OCI-LY3 (cell line): ENCODE results near the gene SYNE1.

Experiments used
- H2AFZ ChIP-seq: fragments of 200-600, 300-600 bp; shearing (Covaris generic); 2 replicates; pipeline ENCODE4 v1.6.0; 2014; ENCODE audit warnings: antibody characterized with exemption, low read depth, low read length
- H3K27ac ChIP-seq: fragments of 200-600, 300-600 bp; sonication (generic); 2 replicates; pipeline ENCODE4 v1.5.1; 2014; ENCODE audit warnings: mild to moderate bottlenecking, low read length, moderate library complexity, mixed read lengths
- H3K27me3 ChIP-seq: fragments of 200-600, 300-600 bp; sonication (generic); 2 replicates; pipeline ENCODE4 v1.6.1; 2014; ENCODE audit warnings: low read depth, low read length, mixed read lengths
- H3K36me3 ChIP-seq: fragments of 200-600, 300-600 bp; sonication (generic); replicated peaks from 2 replicates; pipeline ENCODE3; 2014; ENCODE audit warnings: low read depth, low read length, mixed read lengths
- H3K4me1 ChIP-seq: fragments of 300-600, 200-600 bp; sonication (generic); 2 replicates; pipeline ENCODE4 v1.6.1; 2014; ENCODE audit warnings: low read length, mixed read lengths
- H3K4me2 ChIP-seq: fragments of 200-600, 300-600 bp; sonication (generic); 2 replicates; pipeline ENCODE4 v1.6.1; 2014; ENCODE audit warnings: low read length, mixed read lengths
- H3K4me3 ChIP-seq: fragments of 300-600, 200-600 bp; sonication (generic); 2 replicates; pipeline ENCODE4 v1.5.1; 2014; ENCODE audit warnings: antibody characterized with exemption, mild to moderate bottlenecking, low read length, moderate library complexity
- H3K79me2 ChIP-seq: fragments of 300-600, 200-600 bp; shearing (Covaris generic); 2 replicates; pipeline ENCODE4 v1.6.1; 2014; ENCODE audit warnings: mild to moderate bottlenecking, low read length, mixed read lengths
- H3K9ac ChIP-seq: fragments of 300-600, 200-600 bp; shearing (Covaris generic); 2 replicates; pipeline ENCODE4 v1.6.0; 2014; ENCODE audit warnings: mild to moderate bottlenecking, low read length, moderate library complexity
- H3K9me3 ChIP-seq: fragments of 200-600, 300-600 bp; shearing (Covaris generic); 2 replicates; pipeline ENCODE4 v1.6.1; 2014; ENCODE audit warnings: low read length, mixed read lengths; ENCODE audit not compliant: insufficient read depth
- H4K20me1 ChIP-seq: fragments of 200-600, 300-600 bp; sonication (generic); 2 replicates; pipeline ENCODE4 v1.6.1; 2016; ENCODE audit warnings: low read length, mixed read lengths; ENCODE audit not compliant: insufficient read depth
- CTCF ChIP-seq: fragments of 200-600, 300-600 bp; sonication (generic); IDR thresholded peaks from 2 replicates; pipeline ENCODE4 v1.5.1; 2014; ENCODE audit warnings: antibody characterized with exemption, low read length, low read depth
- EZH2phosphoT487 ChIP-seq: fragments of 200-600 bp; shearing (Covaris generic); IDR thresholded peaks from 2 replicates; pipeline ENCODE4 v1.6.1; 2018; ENCODE audit warnings: antibody characterized with exemption, mixed run types, low read depth

SYNE1 gene

GRCh38 chr6:152609125-152609670 is 28.0 kb downstream of the SYNE1 start:
- Histone ChIP-seq H3K9ac (no peak overlapping the region), H3K9me3 (no peaks in the 10 kb centered on the region), H3K4me2 (no peak overlapping the region), H3K4me3 (no peak overlapping the region), H3K27ac (no peak overlapping the region), H4K20me1 (no peaks in the 10 kb centered on the region), H3K4me1 (no peaks in the 10 kb centered on the region), H3K79me2 (no peaks in the 10 kb centered on the region), H3K27me3 (no peaks in the 10 kb centered on the region), H2AFZ (no peak overlapping the region), H3K36me3 (no peaks in the 10 kb centered on the region)
- TF ChIP-seq CTCF (no peak), EZH2phosphoT487 (no peak)

- Histone ChIP-seq H3K4me2 (no peak overlapping the region), H4K20me1 (no peaks in the 10 kb centered on the region), H3K79me2 (no peaks in the 10 kb centered on the region), H2AFZ (no peak overlapping the region), H3K27me3 (no peaks in the 10 kb centered on the region), H3K4me1 (no peaks in the 10 kb centered on the region), H3K9me3 (no peaks in the 10 kb centered on the region), H3K9ac (no peak overlapping the region), H3K27ac (no peak overlapping the region), H3K4me3 (no peak overlapping the region), H3K36me3 (no peaks in the 10 kb centered on the region)
- TF ChIP-seq EZH2phosphoT487 (no peak), CTCF (no peak)
Measured at GRCh38 chr6:152605941-152606340, 31.2 kb downstream of the SYNE1 start.

GRCh38 chr6:152605342-152605741 is 31.8 kb downstream of the SYNE1 start:
- no peak overlapping the region for H2AFZ ChIP-seq
- no peak overlapping the region for H3K4me2 ChIP-seq
- H3K36me3 ChIP-seq, result no peaks in the 10 kb centered on the region
- no peak overlapping the region for H3K4me3 ChIP-seq
- no peak overlapping the region for H3K9ac ChIP-seq
- H3K79me2 ChIP-seq, result no peaks in the 10 kb centered on the region
- no peaks in the 10 kb centered on the region for H3K9me3 ChIP-seq
- H4K20me1 ChIP-seq, result no peaks in the 10 kb centered on the region
- no peaks in the 10 kb centered on the region for H3K4me1 ChIP-seq
- no peak overlapping the region for H3K27ac ChIP-seq
- no peak for TF ChIP-seq CTCF
- TF ChIP-seq EZH2phosphoT487, result no peak
- H3K27me3 ChIP-seq, result no peaks in the 10 kb centered on the region

GRCh38 chr6:152603911-152604310 is 33.3 kb downstream of the SYNE1 start:
- Histone ChIP-seq H3K27me3 (no peaks in the 10 kb centered on the region), H3K79me2 (no peaks in the 10 kb centered on the region), H3K4me1 (no peaks in the 10 kb centered on the region), H3K9me3 (no peaks in the 10 kb centered on the region), H3K4me3 (no peak overlapping the region), H2AFZ (no peak overlapping the region), H3K27ac (no peak overlapping the region), H3K36me3 (no peaks in the 10 kb centered on the region), H4K20me1 (no peaks in the 10 kb centered on the region), H3K9ac (no peak overlapping the region), H3K4me2 (no peak overlapping the region)
- no peak for TF ChIP-seq CTCF
- no peak for TF ChIP-seq EZH2phosphoT487
